A549 treated with RU486 at 1 μM for 4 hours (cell line): ENCODE results near the gene ZNF439. TPM values are rescaled to one million over a fixed set of nuclear protein-coding genes. Genes with fewer than 3 reads are reported as not detected.

ENCODE experiments used
- total RNA-seq: library from RNA; stranded (reverse); fragments of 200-300 nt; extraction: Qiagen RNA extraction; gene quantifications from 5 replicates; pipeline ENCODE4 v1.2.3, GENCODE V29; 2022; ENCODE audit warnings: low read depth

ZNF439 gene
- total RNA-seq, result not detected in 5 replicates

GRCh38 chr19:11848594-11849469 is at the start of gene ZNF439:
TSS of gene ZNF439 (plus strand) at chr19:11848726. CDS start at chr19:11848868, 142 bp downstream.

GRCh38 chr19:11814029-11814699 is 34.4 kb upstream of the ZNF439 start, which contains the start of gene ZNF440:
TSS of gene ZNF440 (plus strand) at chr19:11814273. CDS start at chr19:11814448, 175 bp downstream.

GRCh38 chr19:11887611-11888531 is 39.3 kb downstream of the ZNF439 start, which contains the start of gene ZNF69:
TSS of gene ZNF69 (plus strand) at chr19:11887782. CDS start at chr19:11887924, 142 bp downstream.

Other genes starting within 250 kb of the ZNF439 start
- 1.9 to 4.2 TPM (median 3.0 TPM) in 5 replicates for gene ZNF823, start 109.8 kb upstream of the ZNF439 start, total RNA-seq
- gene ZNF441, start 81.7 kb upstream of the ZNF439 start, total RNA-seq, result not detected in 5 replicates
- not detected in 5 replicates for gene ZNF491, start 50.2 kb upstream of the ZNF439 start, total RNA-seq
- gene ZNF440, start 34.5 kb upstream of the ZNF439 start, total RNA-seq, result 0.03 to 0.09 TPM (median 0.06 TPM) in 3 of 5 replicates, not detected in the others
- not detected in 5 replicates for gene ZNF69, start 39.1 kb downstream of the ZNF439 start, total RNA-seq
- gene ZNF700, start 76.4 kb downstream of the ZNF439 start, total RNA-seq, result 0.18 to 0.39 TPM (median 0.30 TPM) in 5 replicates
- gene ZNF763, start 116.3 kb downstream of the ZNF439 start, total RNA-seq, result not detected in 5 replicates
- gene ZNF433, start 187.0 kb downstream of the ZNF439 start, total RNA-seq, result not detected in 5 replicates
- not detected in 5 replicates for gene ZNF878, start 204.2 kb downstream of the ZNF439 start, total RNA-seq
- not detected in 5 replicates for gene ZNF844, start 216.0 kb downstream of the ZNF439 start, total RNA-seq